Measurements from ENCODE around the gene BAK1.

The BAK1 gene

DNA sequence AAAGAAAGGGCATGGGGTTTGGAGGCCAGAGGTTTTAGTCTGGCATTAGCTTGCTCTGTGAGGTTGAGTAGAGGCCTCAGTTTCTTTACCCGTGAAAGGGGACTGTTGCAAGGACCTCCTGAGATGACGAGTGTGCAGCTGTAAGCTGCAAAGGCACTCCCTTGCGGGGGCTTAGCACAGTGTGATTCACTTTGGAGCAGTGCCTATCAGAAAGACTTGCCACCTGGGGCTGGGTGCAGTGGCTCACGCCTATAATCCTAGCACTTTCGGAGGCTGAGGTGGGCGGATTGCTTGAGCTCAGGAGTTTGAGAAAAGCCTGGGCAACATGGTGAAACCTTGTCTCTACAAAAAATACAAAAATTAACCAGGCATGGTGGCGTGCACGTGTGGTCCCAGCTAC is 7.5 kb upstream of the BAK1 start:
- no peak for DNase-seq (ENCODE audit: low read depth in 2 of 3, low spot score in 1 of 3)

DNA sequence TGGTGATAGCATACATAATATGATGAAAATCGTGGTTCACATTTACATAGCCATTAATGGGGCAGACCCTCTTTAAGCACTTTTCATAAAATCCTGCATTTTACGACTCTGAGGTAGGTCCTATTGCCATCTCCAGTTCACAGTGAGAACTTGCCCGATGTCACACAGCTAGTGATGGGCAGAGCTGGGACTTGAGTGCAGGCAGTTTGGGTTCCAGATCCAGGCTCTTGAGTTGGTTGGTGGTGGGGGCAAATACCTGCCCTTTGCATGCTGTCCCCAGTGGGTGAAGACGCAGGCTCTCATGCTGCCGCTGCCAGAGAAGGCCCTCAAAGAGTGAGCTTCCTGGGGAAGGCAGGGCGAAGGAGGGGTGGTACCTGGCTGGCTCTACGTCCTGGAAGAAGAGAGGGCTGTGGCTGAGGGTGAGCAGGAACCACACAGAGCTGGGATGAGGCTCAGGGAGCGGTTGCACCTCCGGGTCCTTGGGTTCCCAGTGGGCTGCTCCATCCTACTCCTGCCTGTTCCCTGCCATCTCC is 6.1 kb upstream of the BAK1 start:
- DNase-seq (ENCODE audit: low read depth in 2 of 3, low spot score in 1 of 3) = no peak

DNA sequence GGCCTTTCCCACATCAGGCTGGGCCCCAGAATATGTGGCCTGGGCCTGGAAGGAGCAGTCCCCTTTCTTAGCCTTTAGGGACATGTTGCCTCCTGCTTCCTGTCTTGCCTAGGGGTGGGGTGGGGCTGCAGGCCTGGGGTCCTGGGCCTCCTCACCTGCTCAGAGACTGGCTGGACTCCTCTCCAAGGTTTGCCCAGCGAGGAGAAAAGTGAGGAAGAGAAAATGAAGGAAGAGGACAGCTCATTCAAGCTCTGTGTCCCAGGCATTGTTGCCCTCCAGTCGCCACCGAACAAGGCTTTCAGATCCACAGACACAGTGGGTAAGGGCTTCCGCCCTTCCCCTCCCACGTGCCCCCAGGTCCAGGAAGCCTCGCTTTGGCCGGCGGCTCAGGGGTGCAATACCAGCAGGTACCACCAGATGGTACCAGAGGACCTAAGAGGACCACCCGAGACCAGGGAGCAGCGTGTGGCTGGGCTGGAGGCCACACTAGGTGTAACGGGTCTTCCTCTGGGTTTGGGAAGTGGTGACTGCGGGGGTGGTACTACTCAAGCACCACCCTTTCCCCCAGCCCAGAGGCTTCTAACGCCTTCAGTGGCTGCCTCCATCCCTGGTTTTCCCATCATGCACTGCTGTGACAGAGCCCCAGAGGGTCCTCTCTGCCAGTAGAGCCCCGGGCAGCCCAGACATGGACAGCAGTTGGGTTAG is 5.5 kb upstream of the BAK1 start:
- peak; percentile 80 to 98 (median 87) for DNase-seq (ENCODE audit: low read depth in 2 of 3, low spot score in 1 of 3)

DNA sequence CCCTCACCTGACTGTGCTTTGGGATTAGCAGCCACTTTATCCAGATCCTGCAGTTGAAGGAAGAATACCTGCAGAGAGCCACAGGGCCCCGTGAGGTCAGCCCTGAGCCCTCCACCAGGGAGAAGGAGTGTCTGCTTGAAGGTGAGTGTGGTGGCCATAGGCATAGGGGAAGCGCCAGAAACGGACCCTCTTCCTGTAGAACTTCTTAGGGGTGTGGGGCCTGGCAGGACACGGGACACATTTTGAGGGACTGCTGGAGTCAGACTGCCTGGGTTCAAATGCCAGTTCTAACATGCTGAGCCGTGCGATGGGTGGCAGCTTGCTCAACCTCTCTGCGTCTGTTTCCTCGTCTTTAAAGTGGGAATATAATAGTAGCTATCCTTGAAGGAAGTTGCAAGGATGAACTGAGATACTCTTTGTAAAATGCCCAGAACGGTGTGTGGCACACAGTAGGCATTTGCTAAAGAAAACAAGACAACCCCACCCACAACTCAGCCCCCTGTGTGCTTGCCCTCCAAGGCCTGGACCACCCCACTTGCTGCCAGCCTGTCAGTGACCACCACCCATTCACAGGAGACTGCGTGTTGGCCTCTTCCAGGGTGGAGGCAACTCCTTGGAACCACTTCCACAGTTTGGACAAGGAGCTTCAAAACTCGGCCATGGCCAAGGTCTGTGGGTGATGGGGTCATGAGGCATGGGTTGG is 4.8 kb upstream of the BAK1 start:
- no peak for DNase-seq (ENCODE audit: low read depth in 2 of 3, low spot score in 1 of 3)

DNA sequence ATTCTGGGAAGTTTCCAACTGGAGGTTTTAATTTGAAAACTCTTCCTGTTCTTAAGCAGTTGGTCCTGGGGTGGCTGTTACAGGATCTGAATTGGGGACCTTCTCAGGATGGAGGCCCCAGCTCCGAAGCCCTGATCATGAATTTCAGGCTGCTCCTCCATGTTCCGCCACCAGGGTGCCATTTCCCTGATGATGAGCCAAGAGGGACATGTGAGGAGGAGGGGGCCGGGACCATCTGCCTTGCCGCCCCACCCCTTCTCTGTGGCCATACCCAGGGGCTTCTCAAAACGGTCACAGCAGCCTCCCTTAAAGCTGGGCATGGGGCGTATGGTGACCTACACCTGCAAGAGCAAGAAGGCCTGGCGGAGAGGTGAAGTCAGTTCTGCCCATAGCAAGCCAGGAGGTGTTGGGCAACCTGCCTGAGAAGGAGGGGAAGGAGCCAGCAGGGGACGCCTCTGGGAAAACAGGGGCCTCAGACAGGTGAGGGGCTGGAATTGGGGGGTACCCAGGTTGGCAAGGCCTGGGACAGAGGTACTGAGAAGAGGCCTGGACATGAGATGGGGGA is 3.6 kb upstream of the BAK1 start:
- DNase-seq (ENCODE audit: low read depth in 2 of 3, low spot score in 1 of 3) = no peak

DNA sequence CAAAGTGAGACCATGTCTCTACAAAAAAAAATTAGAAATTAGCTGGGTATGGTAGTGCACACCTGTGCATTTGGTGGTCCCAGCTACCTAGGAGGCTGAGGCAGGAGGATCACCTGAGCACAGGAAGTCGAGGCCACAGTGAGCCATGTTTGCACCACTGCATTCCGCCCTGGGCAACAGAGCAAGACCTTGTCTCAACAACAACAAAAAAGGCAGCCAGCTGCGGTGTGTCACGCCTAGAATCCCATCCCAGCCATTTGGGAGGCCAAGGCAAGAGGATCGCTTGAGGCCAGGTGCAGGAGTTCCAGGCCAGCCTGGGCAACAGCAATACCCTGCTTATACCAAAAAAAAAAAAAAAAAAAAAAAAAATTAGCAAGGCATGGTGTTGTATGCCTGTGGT is 1.1 kb upstream of the BAK1 start:
- no peak for DNase-seq (ENCODE audit: low read depth in 2 of 3, low spot score in 1 of 3)

DNA sequence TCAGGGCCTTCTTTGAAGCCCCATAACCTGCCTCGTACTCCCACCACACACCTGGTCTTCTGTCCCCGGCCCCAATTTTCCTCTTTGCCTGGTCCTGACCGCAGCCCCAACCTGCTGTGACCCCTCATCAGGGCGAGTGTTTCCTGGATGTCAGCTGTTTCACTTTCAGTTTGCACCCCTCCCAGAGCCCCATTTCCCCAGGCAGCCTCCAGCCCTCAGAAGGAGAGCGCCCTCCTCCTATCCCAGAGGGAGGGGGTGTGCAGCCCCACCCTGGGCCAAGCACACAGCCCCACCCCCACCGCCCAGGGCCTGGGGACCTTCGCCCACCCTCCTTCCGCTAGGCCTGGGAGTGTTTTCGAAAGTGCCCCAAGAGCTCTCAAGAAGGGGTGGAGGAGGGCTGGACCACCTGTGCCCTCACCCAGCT is 1.5 kb downstream of the BAK1 start:
- no peak for DNase-seq (ENCODE audit: low read depth in 2 of 3, low spot score in 1 of 3)

DNA sequence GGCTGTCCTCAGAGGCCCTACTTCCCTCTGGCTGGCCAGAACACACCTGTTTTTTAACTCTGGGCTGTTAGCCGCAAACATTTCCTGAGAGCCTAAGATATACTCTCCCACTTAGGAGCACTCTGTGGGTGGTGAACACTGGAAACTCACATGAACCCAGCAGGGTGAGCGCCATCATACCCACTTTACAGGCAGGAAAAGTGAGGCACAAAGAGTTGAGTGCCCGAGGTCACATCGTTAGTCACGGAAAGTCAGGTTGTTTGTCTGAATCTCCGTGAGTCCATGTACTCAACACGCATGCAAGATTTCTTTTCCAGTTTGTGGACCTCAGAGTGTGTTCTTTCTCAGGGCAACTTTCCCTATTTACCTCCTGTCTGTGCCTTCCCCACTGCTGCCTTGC is 1.9 kb downstream of the BAK1 start:
- DNase-seq (ENCODE audit: low read depth in 2 of 3, low spot score in 1 of 3) = no peak

DNA sequence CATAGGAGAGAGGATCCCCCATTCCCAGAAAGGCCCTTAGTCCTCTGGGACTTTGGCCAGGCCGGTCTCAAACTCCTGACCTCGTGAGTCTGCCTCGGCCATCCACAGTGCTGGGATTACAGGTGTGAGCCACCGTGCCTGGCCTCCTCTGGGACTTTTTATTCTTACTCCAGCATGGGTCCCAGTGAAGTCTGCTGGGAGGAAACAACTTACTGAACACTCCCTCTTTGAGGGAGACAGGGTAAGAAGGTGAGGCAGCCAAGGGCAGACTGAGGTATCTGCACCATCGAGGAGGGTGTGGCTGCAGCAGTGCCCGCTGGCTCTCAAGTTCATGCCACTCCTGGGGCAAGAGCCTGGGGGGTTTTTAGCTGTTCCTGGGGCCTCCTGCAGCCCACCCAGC is 2.4 kb downstream of the BAK1 start:
- DNase-seq (ENCODE audit: low read depth in 2 of 3, low spot score in 1 of 3) = no peak

DNA sequence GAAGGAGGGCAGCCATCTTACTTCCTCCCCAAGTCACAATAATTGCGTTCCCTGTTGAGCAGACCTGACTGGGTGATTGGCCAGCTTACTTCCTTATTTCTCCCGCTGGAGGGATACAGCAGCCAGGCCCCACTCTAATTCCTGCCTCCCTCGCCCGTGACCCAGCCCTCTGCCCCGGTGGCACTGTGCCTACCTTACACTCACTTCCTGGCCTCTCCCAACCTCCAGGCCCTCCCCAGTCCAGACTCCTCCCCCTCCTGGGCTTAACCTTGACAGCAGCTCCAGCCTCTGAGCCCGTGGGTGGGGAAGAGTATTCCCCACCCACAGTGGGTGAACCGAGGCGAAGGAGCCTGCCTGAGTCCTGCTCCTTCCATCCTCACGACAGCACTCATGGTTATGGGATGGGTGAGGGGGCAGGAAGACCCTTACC is 3.0 kb downstream of the BAK1 start:
- DNase-seq (ENCODE audit: low read depth in 2 of 3, low spot score in 1 of 3) = no peak

DNA sequence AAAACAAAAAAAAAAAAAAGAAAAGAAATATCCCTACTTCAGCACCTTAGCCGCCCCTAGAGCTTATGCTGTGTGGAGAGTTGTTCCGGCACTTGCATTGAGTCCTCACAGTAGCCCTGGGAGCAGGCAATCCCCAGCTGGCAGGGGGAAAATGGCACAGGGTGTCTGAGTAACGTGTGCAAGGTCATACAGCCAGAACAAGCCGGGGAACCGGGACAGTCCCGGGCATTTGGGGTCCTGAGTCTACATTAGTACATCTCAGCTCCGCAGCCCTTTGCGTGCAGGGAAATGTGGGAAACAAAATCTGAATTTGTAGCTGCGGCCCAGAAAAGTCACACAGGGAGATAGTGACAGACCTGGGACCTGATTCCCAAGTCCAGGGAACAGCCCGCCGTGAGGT is 3.4 kb downstream of the BAK1 start:
- no peak for DNase-seq (ENCODE audit: low read depth in 2 of 3, low spot score in 1 of 3)

DNA sequence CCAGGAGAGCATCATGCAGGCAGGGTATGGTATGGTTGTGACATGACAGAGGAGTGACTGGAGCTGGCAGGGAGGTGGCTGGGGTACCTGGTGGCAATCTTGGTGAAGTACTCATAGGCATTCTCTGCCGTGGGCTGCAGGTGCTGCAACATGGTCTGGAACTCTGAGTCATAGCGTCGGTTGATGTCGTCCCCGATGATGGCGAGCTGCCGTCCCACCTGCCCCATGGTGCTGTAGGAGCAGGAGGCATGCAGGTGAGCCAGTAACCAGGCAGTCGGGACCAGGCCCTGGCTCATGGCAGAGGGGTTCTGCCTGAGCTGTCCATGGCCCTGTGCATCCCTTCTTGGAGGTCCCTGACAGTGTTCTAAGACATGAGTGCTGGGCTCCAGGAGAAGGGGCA is 4.9 kb downstream of the BAK1 start:
- no peak for DNase-seq (ENCODE audit: low read depth in 2 of 3, low spot score in 1 of 3)

DNA sequence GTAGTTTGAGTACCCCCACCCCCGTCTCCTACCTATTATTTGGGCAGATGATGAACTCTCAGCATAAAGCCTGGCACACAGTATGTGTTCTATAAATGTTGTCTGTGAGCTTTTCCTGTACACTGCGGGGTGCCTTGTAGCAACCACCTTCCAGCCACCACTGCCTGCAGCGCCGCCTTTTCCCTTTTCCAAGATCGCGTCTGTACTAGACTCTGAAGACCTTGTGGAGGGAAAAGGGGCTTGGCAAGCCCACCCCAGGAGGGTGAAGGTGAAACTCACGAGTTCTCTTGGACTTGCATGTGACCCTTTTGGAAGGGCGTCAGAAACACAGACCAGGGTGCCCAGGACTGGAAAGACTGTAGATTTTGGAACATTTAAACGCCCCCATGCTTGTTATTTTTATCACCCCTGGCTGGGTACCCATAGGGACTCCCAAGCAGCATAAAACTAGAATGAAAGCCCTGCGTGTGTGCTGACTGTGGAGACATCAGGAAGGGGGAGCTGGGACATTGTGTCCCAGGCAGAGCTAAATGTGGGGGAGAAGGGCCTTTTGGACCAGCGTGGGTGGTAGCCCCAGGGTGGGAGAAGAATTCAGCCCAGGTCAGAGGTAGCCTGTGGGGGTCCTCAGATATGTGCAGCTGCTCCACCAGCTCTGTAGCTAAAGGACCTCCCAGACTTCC is 8.3 kb downstream of the BAK1 start:
- DNase-seq (ENCODE audit: low read depth in 2 of 3, low spot score in 1 of 3) = no peak

DNA sequence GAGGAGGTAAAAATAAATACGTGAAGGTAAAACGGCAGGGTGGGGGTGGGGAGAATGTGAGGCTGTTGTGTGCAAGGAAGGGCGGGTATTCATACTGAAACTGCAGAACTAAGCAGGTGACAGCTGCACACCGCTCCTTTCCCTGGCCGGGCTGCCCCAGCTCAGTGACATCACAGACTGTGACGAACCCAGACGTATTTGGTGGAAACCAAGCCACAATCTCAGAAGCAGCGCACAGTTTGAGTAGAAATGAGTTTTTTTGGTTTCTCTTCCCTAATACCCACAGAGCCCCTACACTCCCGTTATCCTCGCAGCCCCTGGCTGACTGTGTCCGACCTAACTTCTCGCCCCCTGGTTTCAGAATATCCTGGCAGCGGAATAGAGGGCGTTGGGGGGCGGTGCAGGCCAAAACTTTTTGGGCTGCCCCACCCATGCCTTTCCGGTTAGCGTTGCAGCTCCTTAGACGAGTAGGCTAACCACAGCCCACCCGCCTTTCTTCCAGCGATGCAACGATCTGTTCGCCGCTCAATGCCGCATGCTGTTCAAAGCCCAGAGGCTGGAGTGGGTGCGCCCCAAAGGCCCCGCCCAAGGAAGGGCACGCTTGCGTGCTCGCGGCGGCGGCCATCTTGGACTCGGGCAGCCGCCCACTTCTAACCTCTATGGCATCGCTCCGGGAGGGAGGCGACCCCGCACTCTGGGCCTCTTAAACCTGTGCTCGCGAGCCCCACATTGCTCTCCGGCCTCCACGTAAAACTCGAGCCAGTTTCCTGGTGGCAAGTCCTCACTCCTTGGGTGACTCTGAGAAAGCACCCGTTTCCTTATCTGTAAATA is 9.1 kb downstream of the BAK1 start:
- peak; percentile 90 to 94 (median 91) for DNase-seq (ENCODE audit: low read depth in 2 of 3, low spot score in 1 of 3)

DNA sequence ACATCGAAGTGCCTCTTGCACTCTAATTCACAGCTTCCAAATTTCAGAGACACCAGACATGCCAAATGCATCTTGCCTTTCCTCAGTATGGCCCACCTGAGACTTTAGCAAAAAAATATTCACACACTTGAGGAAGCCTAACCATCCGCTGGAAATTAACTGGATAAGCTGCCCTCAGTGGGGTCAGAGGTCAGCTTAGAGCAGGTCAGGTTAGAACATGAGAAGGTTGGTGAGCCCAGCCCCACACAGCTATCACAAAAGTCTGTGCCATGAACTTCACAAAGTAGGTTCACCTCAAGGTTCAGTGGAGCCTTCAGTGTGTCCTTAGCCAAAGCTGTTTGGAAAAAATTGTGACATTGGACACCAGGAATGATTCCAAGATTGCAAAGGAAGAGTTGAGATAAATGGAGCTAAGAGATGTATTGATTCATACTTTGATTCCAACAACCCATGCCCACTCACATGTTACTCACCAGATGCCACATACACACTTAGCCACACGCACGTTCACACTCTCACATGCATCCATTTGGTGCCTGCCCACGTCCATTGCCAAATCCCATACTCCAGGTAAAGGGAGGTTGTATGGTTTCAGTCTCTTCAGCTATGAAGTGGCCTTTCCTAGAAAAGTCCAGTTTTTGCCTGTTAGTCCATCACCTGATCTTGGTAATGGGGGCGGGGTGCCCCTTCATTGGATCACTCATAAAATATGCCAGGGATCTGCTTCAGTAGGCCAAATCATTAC is 11.1 kb downstream of the BAK1 start:
- no peak for DNase-seq (ENCODE audit: low read depth in 2 of 3, low spot score in 1 of 3)

DNA sequence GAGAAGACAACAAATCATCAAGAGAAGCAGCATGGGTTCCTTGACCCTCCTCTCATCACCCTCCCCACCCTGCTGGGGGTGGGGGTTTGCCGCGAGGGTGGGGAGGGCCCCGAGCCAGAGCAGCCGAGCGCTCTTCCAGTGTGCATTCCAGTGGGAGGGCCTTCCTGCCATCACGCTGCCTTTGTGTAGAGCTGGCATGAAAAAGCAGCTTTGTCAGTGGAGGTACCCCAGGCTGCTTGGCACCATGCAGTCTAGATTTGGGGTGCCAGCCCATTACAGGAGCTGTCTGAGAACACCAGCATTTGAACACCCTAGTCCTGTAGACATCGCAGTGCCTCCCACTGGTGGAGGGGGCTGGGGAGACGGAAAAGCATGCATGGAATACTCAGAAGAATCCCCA is 12.2 kb downstream of the BAK1 start:
- DNase-seq (ENCODE audit: low read depth in 2 of 3, low spot score in 1 of 3) = no peak

DNA sequence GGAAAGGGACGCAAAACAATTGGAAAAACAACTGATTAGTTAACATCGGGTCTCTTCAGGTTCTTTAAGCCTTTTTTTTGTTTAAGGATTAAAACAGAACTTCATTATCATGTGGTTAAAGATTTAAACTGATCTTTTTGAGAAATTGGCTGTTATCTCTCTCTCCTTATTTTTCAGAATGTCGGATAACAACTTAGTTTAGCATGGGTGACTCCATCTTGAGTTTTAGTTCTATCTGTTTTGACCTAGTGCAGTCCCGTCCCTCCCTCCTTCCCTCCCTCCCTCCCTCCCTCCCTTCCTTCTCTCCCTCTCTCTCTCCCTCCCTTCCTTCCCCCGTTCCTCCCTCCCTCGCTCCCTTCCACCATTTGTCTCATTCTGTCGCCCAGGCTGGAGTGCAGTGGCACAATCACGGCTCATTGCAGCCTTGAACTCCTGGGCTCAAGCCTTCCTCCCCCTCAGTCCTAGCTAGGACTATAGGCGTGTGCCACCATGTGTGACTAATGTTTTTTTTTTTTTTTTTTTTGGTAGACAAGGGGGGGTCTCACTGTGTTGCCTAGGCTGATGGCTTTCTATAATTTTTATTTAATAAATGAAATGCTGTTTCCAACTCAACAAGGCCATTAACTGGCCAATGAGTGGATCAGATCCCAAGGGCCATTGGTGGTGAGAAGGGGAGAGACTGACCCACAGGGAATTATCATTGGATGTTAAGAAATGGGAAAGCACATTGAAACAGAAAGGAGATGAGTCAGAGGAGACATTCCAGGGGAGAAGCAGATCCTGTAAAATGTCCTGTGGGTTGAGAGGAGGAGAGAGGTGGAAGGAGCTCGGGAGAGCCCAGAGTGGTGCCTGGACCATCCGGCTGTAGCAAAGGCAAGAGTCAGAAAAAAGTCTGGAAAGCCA is 13.6 kb downstream of the BAK1 start:
- no peak for DNase-seq (ENCODE audit: low read depth in 2 of 3, low spot score in 1 of 3)

DNA sequence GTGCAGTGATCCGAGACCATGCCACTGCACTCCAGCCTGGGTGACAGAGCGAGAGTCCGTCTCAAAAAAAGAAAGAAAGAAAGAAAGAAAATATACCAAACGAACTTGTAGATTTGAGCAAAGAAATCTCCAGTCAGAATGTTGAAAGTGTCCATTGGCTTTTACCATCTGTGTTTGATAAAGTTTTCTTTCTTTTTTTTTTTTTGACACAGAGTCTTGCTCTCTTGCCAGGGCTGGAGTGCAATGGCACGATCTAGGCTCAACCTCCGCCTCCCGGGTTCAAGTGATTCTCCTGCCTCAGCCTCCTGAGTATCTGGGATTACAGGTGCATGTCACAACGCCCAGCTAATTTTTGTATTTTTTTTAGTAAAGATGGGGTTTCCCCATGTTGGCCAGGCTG is 21.3 kb downstream of the BAK1 start:
- DNase-seq (ENCODE audit: low read depth in 2 of 3, low spot score in 1 of 3) = no peak

DNA sequence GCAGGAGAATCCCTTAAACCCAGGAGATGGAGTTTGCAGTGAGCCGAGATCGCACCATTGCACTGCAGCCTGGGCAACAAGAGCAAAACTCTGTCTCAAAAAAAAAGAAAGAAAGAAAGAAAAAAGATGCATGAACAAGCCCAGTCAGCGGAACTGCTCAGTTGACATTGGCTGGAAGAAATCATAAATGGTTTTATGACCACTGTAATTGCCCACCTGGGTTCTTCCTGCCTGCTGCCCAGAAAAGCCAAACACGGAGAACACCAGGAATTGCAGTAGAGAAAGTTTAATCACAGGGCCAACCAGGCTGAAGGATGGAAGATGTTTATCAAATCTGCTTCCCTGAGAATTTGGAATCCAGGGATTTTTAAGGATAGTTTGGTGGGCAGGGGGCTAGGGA is 22.7 kb downstream of the BAK1 start:
- no peak for DNase-seq (ENCODE audit: low read depth in 2 of 3, low spot score in 1 of 3)

Measured in stimulated activated CD4-positive, alpha-beta T cell treated with anti-CD3 and anti-CD28 coated beads, Interleukin-12 subunit alpha, Interleukin-12 subunit beta, amount 100 ng/mL, for 48 hours (primary cell).